LNCAP (cell line): ENCODE measurements around the gene SPACA1.

Experiments
- TF ChIP-seq, protein P1 (sequence below): fragments of 450-650 bp; IDR thresholded peaks from 2 replicates; pipeline ENCODE4 v1.5.1; 2017; ENCODE audit warnings: mild to moderate bottlenecking

SPACA1 gene

DNA sequence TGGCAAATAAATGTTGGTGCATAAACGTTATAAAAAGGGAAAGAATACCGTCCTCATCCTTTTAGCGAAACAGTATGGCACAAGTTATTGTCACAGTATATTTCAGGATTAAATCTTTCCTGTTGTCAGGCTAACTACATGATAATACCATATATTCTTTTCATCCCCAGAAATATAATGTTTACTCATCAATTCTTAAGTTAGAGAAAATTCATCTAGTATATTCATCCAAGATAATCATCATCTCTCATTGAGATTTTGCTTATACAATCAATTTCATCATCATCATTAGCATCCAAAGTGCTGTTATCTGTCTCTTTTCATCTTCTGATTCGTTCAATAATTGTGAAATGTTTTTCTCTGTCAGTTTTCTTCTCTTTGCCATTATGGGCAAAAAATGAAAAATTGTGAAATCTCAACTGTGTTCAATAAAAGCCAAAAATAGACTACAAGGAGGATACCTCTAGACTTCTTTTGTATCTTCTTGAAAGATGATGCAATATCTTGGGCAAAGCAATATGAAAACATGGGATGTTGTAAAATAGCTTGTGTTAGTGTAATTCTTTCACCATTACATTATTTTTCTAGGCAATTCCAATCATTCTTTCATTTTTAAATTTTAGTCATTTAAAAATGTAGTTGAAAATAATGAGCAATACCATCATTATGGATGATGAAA lies 2.6 kb downstream of the SPACA1 start:
- TF ChIP-seq, protein P1, sequence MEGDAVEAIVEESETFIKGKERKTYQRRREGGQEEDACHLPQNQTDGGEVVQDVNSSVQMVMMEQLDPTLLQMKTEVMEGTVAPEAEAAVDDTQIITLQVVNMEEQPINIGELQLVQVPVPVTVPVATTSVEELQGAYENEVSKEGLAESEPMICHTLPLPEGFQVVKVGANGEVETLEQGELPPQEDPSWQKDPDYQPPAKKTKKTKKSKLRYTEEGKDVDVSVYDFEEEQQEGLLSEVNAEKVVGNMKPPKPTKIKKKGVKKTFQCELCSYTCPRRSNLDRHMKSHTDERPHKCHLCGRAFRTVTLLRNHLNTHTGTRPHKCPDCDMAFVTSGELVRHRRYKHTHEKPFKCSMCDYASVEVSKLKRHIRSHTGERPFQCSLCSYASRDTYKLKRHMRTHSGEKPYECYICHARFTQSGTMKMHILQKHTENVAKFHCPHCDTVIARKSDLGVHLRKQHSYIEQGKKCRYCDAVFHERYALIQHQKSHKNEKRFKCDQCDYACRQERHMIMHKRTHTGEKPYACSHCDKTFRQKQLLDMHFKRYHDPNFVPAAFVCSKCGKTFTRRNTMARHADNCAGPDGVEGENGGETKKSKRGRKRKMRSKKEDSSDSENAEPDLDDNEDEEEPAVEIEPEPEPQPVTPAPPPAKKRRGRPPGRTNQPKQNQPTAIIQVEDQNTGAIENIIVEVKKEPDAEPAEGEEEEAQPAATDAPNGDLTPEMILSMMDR: no peak

DNA sequence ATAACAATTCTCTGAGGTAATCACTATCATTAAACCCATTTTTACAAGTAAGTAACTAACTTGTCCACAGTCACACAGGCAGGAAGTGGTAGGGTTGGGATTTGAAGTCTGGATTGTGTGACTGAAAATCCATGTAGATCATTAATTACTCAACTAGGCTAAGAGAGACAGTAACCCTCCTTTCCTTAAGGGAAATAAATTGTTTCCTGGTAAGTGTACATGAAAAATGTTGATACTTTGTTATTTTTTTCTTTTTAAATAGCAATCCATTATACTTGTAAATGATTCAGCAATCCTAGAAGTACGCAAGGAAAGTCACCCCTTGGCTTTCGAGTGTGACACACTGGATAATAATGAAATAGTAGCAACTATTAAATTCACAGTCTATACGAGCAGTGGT lies 11.6 kb downstream of the SPACA1 start:
- TF ChIP-seq, protein P1: no peak

DNA sequence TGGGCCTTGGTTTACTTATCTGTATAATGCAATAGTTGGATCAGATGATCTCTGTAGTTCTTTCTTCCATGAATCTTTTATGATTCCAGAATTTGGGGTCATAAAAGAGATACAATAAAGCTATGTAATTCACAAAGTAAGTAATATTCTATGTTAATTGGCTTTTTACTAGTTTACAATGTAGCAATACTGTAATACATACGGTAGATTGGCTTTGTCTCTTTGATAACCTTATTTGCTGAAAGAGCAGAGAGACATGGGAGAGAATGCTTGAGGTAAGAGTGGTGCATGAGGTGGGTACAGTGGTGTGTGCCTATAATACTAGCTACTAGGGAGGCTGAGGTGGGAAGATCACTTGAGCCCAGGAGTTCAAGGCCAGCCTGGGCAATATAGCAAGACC lies 14.7 kb downstream of the SPACA1 start:
- TF ChIP-seq, protein P1: no peak

DNA sequence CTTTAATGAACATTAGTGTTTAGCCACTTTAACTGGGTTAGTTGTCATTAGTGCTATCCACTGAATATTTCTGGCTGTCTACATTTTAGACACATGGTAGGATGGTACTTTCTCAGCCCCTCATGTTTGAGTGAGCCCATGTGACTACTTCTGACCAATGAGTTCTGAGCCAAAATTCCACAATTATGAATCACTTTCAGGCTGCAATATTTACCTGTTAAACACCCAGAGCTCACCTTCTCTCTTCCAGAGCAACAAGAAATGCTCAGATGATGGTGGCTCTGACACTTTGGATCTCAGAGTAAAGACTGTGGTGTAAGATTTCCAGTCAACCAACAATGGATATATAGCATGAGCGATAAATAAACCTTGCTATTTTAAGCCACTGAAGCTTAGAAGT lies 24.8 kb downstream of the SPACA1 start:
- TF ChIP-seq, protein P1: no peak

DNA sequence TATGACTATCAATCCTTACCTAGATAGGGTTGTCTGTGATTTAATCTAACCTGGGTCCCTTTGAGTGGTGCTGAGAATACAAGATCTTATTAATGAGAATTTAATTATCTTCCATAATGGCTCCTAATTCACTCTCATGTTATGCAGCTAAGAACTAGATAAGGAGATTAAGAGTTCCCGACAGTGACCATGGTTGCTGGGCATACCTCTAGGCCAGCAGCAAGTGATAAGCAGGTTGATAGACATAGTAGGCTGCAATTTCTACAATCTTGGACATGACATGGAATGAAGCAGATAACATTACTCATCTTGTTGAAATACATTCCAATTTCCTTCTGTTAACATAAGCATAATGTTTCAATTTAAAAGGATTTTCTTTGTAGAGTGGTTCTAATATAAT lies 27.1 kb downstream of the SPACA1 start:
- TF ChIP-seq, protein P1: no peak

DNA sequence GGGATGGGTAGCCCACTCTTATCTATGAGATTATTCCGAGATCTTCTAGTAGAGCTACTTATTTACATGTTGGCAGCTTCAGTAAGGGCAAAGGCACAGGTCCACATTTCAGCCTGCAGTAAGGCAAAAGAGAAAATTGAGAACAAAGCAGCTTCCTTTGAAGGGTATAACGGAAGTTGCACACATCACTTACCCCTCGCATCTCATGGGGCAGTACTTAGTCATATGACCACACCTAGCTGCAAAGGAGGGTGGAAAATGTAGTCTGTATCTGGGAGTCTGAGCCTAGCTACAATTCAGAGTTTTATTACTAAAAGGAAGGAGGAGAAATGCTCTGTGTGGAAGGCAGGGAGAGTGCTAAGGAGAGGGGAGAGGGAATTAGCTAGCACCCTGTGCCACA lies 29.7 kb downstream of the SPACA1 start:
- TF ChIP-seq, protein P1: no peak

DNA sequence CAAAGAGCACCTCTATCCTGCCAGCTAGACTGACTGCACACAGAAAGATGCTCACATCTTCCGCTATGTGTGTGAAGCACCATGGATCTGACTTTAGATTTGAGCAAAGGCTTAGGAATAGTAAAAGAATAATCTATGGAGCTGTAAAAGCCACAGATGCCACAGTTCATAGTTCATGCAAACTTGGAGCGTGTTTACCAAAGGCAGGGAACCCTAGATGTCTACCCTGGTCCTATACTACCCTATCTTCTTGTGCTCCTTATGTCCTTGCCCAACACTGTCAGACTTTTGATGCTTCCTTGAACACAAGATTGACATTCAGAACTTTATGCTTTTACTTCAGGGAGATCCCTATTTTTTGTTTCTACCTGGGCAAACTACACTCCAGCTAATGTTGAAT lies 39.2 kb downstream of the SPACA1 start:
- TF ChIP-seq, protein P1: no peak

DNA sequence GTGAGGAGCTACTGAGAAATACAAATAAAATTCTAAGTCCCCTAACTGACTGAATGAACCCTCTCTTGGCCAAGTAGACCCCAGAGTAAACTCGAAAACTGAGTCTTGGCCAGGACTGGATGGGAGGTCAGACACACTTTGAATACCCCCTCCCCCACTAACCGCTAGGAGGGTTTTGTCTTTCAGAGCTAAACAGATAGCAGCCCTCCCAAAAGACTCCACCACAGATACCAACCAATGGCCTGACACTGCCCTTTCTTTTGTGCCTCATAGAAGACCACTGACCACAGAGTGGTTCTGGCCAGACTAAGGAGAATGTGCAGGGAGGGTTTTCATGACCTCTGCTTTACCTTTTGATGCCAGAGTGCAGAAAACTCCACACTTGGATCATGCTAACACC lies 42.1 kb downstream of the SPACA1 start:
- TF ChIP-seq, protein P1: no peak
